ENCODE measurements around the gene ZNF407. TPM values are rescaled to one million over a fixed set of nuclear protein-coding genes. Genes with fewer than 3 reads are reported as not detected.

The ZNF407 gene
- total RNA-seq, 6 experiments from 2014 or later = 4.3 to 8.0 (median 5.7) TPM

- TF ChIP-seq POLR2A (IDR thresholded peaks at IDR 0.05) (no peak), CTCF (IDR thresholded peaks at IDR 0.05) (no peak)
- ATAC-seq (no peak), DNase-seq (no peak)
- intact Hi-C loops (cut with DNase I) = no loop called here
- no peaks in the 10 kb centered on the region for H3K27me3 ChIP-seq
- H3K36me3 ChIP-seq = no peaks in the 10 kb centered on the region
- no peak overlapping the region for H3K27ac ChIP-seq
- no peak overlapping the region for H3K4me3 ChIP-seq
- no peaks in the 10 kb centered on the region for H3K9me3 ChIP-seq
- H3K4me1 ChIP-seq = no peaks in the 10 kb centered on the region
- WGBS (ENCODE audit: insufficient coverage, low coverage, low lambda C conversion rate, missing lambda C conversion rate) = 92% methylated on average over 10 of the region's 18 CpGs
These were observed 279.1 kb downstream of the ZNF407 start for GRCh38 chr18:74876630-74877243.

DNA sequence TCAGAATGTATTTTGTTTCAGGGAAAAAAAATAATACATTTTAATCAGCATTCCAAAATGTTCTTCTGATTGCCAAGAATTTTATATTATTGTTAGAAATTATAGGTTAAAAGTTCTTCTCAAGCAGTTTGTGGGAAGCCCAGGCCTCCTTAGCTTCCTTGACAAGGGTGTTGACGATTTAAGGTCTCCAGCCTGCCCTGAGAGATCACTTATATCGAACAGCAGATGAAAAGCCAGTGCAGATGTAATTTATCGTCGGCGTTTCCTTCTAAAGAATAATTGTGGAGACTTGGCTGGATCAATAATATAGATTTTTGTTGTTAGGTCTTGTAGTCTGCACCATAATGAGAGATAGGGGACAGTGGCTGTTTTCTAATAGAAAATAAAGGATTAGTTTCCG is 280.6 kb downstream of the ZNF407 start:
- H3K4me3 ChIP-seq = no peak overlapping the region
- no peak overlapping the region for H3K27ac ChIP-seq
- H3K4me1 ChIP-seq = no peaks in the 10 kb centered on the region
- WGBS (ENCODE audit: insufficient coverage, low coverage, low lambda C conversion rate, missing lambda C conversion rate) = 83% methylated on average over 6 of the region's 6 CpGs
- no peaks in the 10 kb centered on the region for H3K36me3 ChIP-seq
- DNase-seq (no peak), ATAC-seq (no peak)
- no peaks in the 10 kb centered on the region for H3K27me3 ChIP-seq
- no peaks in the 10 kb centered on the region for H3K9me3 ChIP-seq
- intact Hi-C loops (cut with DNase I) = no loop called here
- TF ChIP-seq CTCF (IDR thresholded peaks at IDR 0.05) (no peak), POLR2A (IDR thresholded peaks at IDR 0.05) (no peak)

GRCh38 chr18:74880706-74881278 is 283.1 kb downstream of the ZNF407 start:
- intact Hi-C loops (cut with DNase I) = no loop called here
- no peak for ATAC-seq
- DNase-seq = no peak
- H3K36me3 ChIP-seq = no peaks in the 10 kb centered on the region
- H3K27ac ChIP-seq = no peak overlapping the region
- WGBS (ENCODE audit: insufficient coverage, low coverage, low lambda C conversion rate, missing lambda C conversion rate) = 89% methylated on average over 12 of the region's 12 CpGs
- no peaks in the 10 kb centered on the region for H3K4me1 ChIP-seq
- H3K27me3 ChIP-seq = no peaks in the 10 kb centered on the region
- H3K9me3 ChIP-seq = no peaks in the 10 kb centered on the region
- H3K4me3 ChIP-seq = no peak overlapping the region
- no peak for TF ChIP-seq CTCF (IDR thresholded peaks at IDR 0.05)
- no peak for TF ChIP-seq POLR2A (IDR thresholded peaks at IDR 0.05)

- Histone ChIP-seq H3K36me3 (peaks cover 0 to 2% (median 0%) of the 10 kb centered on the region in 4 donors), H3K27ac (no peak overlapping the region), H3K4me3 (no peak overlapping the region), H3K27me3 (no peaks in the 10 kb centered on the region), H3K4me1 (no peaks in the 10 kb centered on the region), H3K9me3 (no peaks in the 10 kb centered on the region)
- WGBS (ENCODE audit: insufficient coverage, low coverage, low lambda C conversion rate, missing lambda C conversion rate) = 88% methylated on average over 7 of the region's 11 CpGs
- intact Hi-C loops (cut with DNase I) = no loop called here
- no peak for ATAC-seq
- no peak for DNase-seq
- no peak for TF ChIP-seq POLR2A (IDR thresholded peaks at IDR 0.05)
- no peak for TF ChIP-seq CTCF (IDR thresholded peaks at IDR 0.05)
These were observed 294.5 kb downstream of the ZNF407 start for GRCh38 chr18:74892066-74892627.
